ENCODE measurements around the gene SGO2. TPM values are rescaled to one million over a fixed set of nuclear protein-coding genes. Genes with fewer than 3 reads are reported as not detected.
A peak's percentile ranks its signal among the peaks of the same experiment; 100 is the strongest.
"Not testable (repeated sequence)": the region's sequence is repeated elsewhere in the genome, so short reads cannot be mapped to it uniquely, and the experiment has no call there.

The SGO2 gene
- total and polyA plus RNA-seq, 4 donors, result 6.8 to 10.8 (median 7.9) TPM

DNA sequence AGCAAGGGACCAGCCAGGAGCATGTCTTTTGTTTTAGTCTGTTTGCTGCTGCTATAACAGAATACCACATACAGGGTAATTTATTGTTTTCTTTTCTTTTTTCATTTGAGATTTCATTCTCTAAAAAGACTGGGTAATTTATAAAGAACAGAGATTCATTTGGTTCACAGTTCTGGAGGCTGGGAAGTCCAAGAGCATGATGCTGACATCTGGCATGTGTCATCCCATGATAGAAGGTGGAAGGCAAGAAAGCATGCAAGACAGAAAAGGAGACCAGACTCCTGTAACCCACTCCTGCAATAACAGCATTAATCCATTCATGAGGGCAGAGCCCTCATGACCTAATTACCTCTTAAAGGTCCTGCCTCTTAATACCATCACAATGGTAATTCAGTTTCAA, 14.8 kb downstream of the SGO2 start:
- Histone ChIP-seq H3K9me3 (ENCODE audit: control insufficient read depth, insufficient read depth, low read length) (no peaks in the 10 kb centered on the region), H3K4me1 (ENCODE audit: control insufficient read depth, insufficient read depth, low read length) (no peaks in the 10 kb centered on the region), H3K4me3 (ENCODE audit: low read depth, low read length) (no peak overlapping the region), H3K27ac (ENCODE audit: low read depth, low read length) (no peak overlapping the region), H3K27me3 (ENCODE audit: control insufficient read depth, insufficient read depth, low read length) (no peaks in the 10 kb centered on the region), H3K36me3 (ENCODE audit: control insufficient read depth, insufficient read depth, low read length) (no peaks in the 10 kb centered on the region)
- DNase-seq (ENCODE audit: low read depth in 4 of 6, low spot score in 6 of 6), result no peak

DNA sequence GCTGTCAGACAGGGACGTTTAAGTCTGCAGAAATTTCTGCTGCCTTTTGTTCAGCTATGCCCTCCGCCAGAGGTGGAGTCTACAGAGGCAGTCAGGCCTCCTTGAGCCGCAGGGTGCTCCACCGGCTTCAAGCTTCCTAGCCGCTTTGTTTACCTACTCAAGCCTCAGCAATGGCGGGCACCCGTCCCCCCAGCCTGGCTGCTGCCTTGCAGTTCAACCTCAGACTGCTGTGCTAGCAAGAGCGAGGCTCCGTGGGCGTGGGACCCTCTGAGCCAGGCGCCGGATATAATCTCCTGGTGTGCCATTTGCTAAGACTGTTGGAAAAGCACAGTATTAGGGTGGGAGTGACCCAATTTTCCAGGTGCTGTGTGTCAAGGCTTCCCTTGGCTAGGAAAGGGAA, 40.6 kb downstream of the SGO2 start:
- not testable (repeated sequence) for DNase-seq (ENCODE audit: low read depth in 4 of 6, low spot score in 6 of 6); H3K27me3 ChIP-seq (ENCODE audit: control insufficient read depth, insufficient read depth, low read length); H3K4me3 ChIP-seq (ENCODE audit: low read depth, low read length); H3K27ac ChIP-seq (ENCODE audit: low read depth, low read length); H3K9me3 ChIP-seq (ENCODE audit: control insufficient read depth, insufficient read depth, low read length); H3K4me1 ChIP-seq (ENCODE audit: control insufficient read depth, insufficient read depth, low read length); H3K36me3 ChIP-seq (ENCODE audit: control insufficient read depth, insufficient read depth, low read length)
- 92% methylated on average over 12 of the region's 12 CpGs for WGBS (ENCODE audit: insufficient coverage)

DNA sequence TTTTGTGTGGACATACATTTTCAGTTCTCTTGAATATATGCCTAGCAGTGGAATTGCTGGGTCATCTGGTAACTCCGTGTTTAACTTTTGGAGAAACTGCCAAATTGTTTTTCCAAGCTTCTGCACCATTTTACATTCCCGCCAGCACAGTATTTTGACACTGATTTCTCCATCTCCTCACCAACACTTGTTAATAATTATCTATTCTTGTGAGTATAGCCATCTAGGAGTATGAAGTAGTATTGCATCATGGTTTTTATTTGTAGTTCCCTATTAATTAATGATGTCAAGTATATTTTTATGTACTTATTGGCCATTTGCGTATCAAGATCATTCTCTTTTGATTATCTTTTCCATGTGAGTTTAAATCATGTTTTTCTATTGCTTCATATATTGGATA, 41.9 kb downstream of the SGO2 start:
- Histone ChIP-seq H3K4me1 (ENCODE audit: control insufficient read depth, insufficient read depth, low read length) (no peaks in the 10 kb centered on the region), H3K27ac (ENCODE audit: low read depth, low read length) (no peak overlapping the region), H3K9me3 (ENCODE audit: control insufficient read depth, insufficient read depth, low read length) (no peaks in the 10 kb centered on the region), H3K4me3 (ENCODE audit: low read depth, low read length) (no peak overlapping the region), H3K36me3 (ENCODE audit: control insufficient read depth, insufficient read depth, low read length) (peaks cover 2% of the 10 kb centered on the region), H3K27me3 (ENCODE audit: control insufficient read depth, insufficient read depth, low read length) (no peaks in the 10 kb centered on the region)
- WGBS (ENCODE audit: insufficient coverage), result 100% methylated on average over 1 of the region's 3 CpGs
- no peak for DNase-seq (ENCODE audit: low read depth in 4 of 6, low spot score in 6 of 6)

DNA sequence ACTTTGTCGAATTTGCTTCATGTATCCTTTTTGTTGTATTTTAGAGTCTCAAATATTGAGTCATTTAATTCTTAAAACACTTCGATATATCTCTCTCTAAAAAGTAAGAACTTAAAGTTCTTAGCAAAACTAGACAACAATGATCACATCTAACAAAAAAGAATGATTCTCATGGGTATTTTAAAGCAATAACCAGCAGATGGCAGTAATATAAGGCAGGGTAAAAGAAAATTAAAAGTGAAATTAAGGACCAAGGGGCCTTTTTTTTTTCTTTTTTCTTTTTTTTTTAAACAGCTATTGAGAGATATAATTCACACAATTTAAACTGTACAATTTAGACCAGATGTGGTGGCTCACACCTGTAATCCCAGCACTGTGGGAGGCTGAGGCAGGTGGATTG, 50.0 kb downstream of the SGO2 start:
- no peak overlapping the region for H3K27ac ChIP-seq (ENCODE audit: low read depth, low read length)
- no peaks in the 10 kb centered on the region for H3K9me3 ChIP-seq (ENCODE audit: control insufficient read depth, insufficient read depth, low read length)
- no peak for DNase-seq (ENCODE audit: low read depth in 4 of 6, low spot score in 6 of 6)
- H3K36me3 ChIP-seq (ENCODE audit: control insufficient read depth, insufficient read depth, low read length), result no peaks in the 10 kb centered on the region
- H3K4me3 ChIP-seq (ENCODE audit: low read depth, low read length), result no peak overlapping the region
- no CpG with 5 or more reads among the region's 2 CpGs for WGBS (ENCODE audit: insufficient coverage)
- H3K4me1 ChIP-seq (ENCODE audit: control insufficient read depth, insufficient read depth, low read length), result no peaks in the 10 kb centered on the region
- no peaks in the 10 kb centered on the region for H3K27me3 ChIP-seq (ENCODE audit: control insufficient read depth, insufficient read depth, low read length)

DNA sequence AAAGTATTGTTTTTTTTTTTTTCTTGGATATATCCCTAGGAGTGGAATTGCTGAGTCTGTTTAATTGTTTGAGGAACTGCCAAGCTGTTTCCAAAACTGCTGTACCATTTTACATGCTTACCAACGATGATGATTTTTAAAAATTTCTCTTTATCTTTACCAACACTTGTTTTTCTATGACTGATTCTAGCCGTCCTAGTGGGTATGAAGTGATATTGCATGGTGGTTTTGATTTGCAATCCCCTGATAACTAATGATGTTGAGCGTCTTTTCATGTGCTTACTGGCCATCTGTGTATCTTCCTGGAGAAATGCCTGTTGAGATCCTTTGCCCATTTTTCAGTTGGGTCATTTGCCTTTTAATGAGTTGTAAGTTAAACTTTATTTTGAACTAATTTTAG, 51.0 kb downstream of the SGO2 start:
- 88% methylated on average over 1 of the region's 3 CpGs for WGBS (ENCODE audit: insufficient coverage)
- Histone ChIP-seq H3K36me3 (ENCODE audit: control insufficient read depth, insufficient read depth, low read length) (no peaks in the 10 kb centered on the region), H3K9me3 (ENCODE audit: control insufficient read depth, insufficient read depth, low read length) (no peaks in the 10 kb centered on the region), H3K27me3 (ENCODE audit: control insufficient read depth, insufficient read depth, low read length) (no peaks in the 10 kb centered on the region), H3K4me3 (ENCODE audit: low read depth, low read length) (no peak overlapping the region), H3K4me1 (ENCODE audit: control insufficient read depth, insufficient read depth, low read length) (no peaks in the 10 kb centered on the region), H3K27ac (ENCODE audit: low read depth, low read length) (no peak overlapping the region)
- DNase-seq (ENCODE audit: low read depth in 4 of 6, low spot score in 6 of 6), result no peak

DNA sequence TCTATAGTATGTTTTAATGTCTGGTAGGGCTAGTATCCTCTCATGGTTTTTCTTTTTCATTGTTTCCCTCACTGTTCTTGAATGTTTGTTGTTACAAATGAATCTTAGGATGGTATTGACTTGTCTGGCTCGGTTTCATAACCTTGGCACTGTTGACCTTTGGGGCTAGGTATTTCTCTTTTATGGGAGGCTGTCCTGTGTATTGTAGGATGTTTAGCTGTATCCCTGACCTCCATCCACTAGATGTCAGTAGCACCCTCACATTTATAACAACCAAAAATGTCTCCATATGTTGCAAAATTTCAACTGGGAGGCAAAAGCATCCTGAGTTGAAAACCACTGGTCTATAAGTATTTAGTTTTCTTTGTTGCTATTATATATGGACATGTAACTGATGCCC, 52.8 kb downstream of the SGO2 start:
- no peaks in the 10 kb centered on the region for H3K27me3 ChIP-seq (ENCODE audit: control insufficient read depth, insufficient read depth, low read length)
- no peak overlapping the region for H3K4me3 ChIP-seq (ENCODE audit: low read depth, low read length)
- H3K9me3 ChIP-seq (ENCODE audit: control insufficient read depth, insufficient read depth, low read length), result no peaks in the 10 kb centered on the region
- H3K27ac ChIP-seq (ENCODE audit: low read depth, low read length), result no peak overlapping the region
- H3K36me3 ChIP-seq (ENCODE audit: control insufficient read depth, insufficient read depth, low read length), result no peaks in the 10 kb centered on the region
- no peaks in the 10 kb centered on the region for H3K4me1 ChIP-seq (ENCODE audit: control insufficient read depth, insufficient read depth, low read length)
- WGBS (ENCODE audit: insufficient coverage), result no CpG with 5 or more reads among the region's 1 CpG
- no peak for DNase-seq (ENCODE audit: low read depth in 4 of 6, low spot score in 6 of 6)

GRCh38 chr2:200584639-200585038, 58.6 kb downstream of the SGO2 start:
- no peak for DNase-seq (ENCODE audit: low read depth in 4 of 6, low spot score in 6 of 6)
- peaks cover 3% of the 10 kb centered on the region for H3K27me3 ChIP-seq (ENCODE audit: control insufficient read depth, insufficient read depth, low read length)
- no peaks in the 10 kb centered on the region for H3K9me3 ChIP-seq (ENCODE audit: control insufficient read depth, insufficient read depth, low read length)
- H3K4me1 ChIP-seq (ENCODE audit: control insufficient read depth, insufficient read depth, low read length), result peaks cover 8% of the 10 kb centered on the region
- no peak overlapping the region for H3K27ac ChIP-seq (ENCODE audit: low read depth, low read length)
- H3K36me3 ChIP-seq (ENCODE audit: control insufficient read depth, insufficient read depth, low read length), result no peaks in the 10 kb centered on the region
- WGBS (ENCODE audit: insufficient coverage), result 100% methylated on average over 2 of the region's 3 CpGs
- no peak overlapping the region for H3K4me3 ChIP-seq (ENCODE audit: low read depth, low read length)

DNA sequence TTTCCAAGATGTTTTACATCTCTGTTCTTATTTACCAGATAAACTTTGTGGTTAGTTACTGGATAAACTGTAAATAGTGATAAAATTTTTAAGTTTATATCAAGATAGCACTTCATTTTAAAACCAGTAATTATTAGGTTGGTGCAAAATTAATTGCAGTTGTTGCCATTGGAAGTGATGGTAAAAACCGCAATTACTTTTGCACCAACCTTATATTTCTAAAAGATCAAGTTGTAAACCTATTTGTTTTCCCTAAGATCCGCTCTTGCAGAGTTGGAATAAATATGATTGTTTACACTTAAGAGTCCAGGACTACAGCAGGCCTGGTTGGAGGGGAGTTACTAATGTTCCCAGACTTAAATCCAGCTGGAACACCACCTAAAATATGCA, 59.3 kb downstream of the SGO2 start:
- Histone ChIP-seq H3K27me3 (ENCODE audit: control insufficient read depth, insufficient read depth, low read length) (peaks cover 3% of the 10 kb centered on the region), H3K4me3 (ENCODE audit: low read depth, low read length) (peak overlapping the region; percentile 74), H3K9me3 (ENCODE audit: control insufficient read depth, insufficient read depth, low read length) (no peaks in the 10 kb centered on the region), H3K27ac (ENCODE audit: low read depth, low read length) (no peak overlapping the region), H3K36me3 (ENCODE audit: control insufficient read depth, insufficient read depth, low read length) (no peaks in the 10 kb centered on the region), H3K4me1 (ENCODE audit: control insufficient read depth, insufficient read depth, low read length) (peaks cover 8% of the 10 kb centered on the region)
- DNase-seq (ENCODE audit: low read depth in 4 of 6, low spot score in 6 of 6), result no peak
- no CpG with 5 or more reads among the region's 2 CpGs for WGBS (ENCODE audit: insufficient coverage)

- Histone ChIP-seq H3K27me3 (ENCODE audit: control insufficient read depth, insufficient read depth, low read length) (peaks cover 3% of the 10 kb centered on the region), H3K4me3 (ENCODE audit: low read depth, low read length) (peak within 1 kb of the TSS; percentile 74), H3K27ac (ENCODE audit: low read depth, low read length) (peak within 1 kb of the TSS; percentile 58)
Observed at GRCh38 chr2:200585730-200586643, 60.0 kb downstream of the SGO2 start, which contains the start of gene AOX1. AOX1 (plus strand) TSS chr2:200586014; CDS start chr2:200586109, 95 bp downstream.

DNA sequence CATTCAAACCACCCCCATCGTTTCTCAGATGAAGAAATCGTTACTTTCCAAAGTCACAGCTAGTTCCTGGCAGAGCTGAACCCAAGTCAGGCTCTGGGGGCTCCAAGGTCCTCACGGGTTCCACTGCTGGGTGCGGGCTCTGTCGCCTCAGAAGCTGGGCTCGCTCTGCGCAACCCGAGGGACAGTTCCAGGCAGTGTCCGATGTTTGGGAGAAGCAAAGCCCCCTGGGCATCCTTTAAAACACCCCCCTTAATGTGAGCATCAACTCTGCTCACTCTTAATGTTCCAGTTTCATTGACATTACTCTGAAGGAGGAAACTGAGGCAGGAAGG, 60.6 kb downstream of the SGO2 start:
- Histone ChIP-seq H3K9me3 (ENCODE audit: control insufficient read depth, insufficient read depth, low read length) (no peaks in the 10 kb centered on the region), H3K27me3 (ENCODE audit: control insufficient read depth, insufficient read depth, low read length) (peaks cover 3% of the 10 kb centered on the region), H3K27ac (ENCODE audit: low read depth, low read length) (peak overlapping the region; percentile 58), H3K4me1 (ENCODE audit: control insufficient read depth, insufficient read depth, low read length) (peaks cover 8% of the 10 kb centered on the region), H3K36me3 (ENCODE audit: control insufficient read depth, insufficient read depth, low read length) (no peaks in the 10 kb centered on the region), H3K4me3 (ENCODE audit: low read depth, low read length) (peak overlapping the region; percentile 74)
- no peak for DNase-seq (ENCODE audit: low read depth in 4 of 6, low spot score in 6 of 6)
- 56% methylated on average over 8 of the region's 9 CpGs for WGBS (ENCODE audit: insufficient coverage)

More at GRCh38 chr2:200585730-200586643, 60.0 kb downstream of the SGO2 start, which contains the start of gene AOX1:
- Histone ChIP-seq H3K36me3 (ENCODE audit: control insufficient read depth, insufficient read depth, low read length) (no peaks in the 10 kb centered on the region), H3K4me1 (ENCODE audit: control insufficient read depth, insufficient read depth, low read length) (peaks cover 8% of the 10 kb centered on the region), H3K9me3 (ENCODE audit: control insufficient read depth, insufficient read depth, low read length) (no peaks in the 10 kb centered on the region)
- peak; percentile 15 to 81 (median 26) for DNase-seq (ENCODE audit: low read depth in 4 of 6, low spot score in 6 of 6)
- WGBS (ENCODE audit: insufficient coverage), result under 1% methylated on average over 62 of the region's 62 CpGs
